Pancreas (tissue), 10 donors: ENCODE data around the gene RAE1. TPM values are rescaled to one million over a fixed set of nuclear protein-coding genes. Genes with fewer than 3 reads are reported as not detected.
A peak's percentile ranks its signal among the peaks of the same experiment; 100 is the strongest.

Experiments
- ATAC-seq, 4 donors: fragments of 200-7000 bp; cut with Tn5 transposase; one replicate each; pipeline versions ENCODE4 v1.8.0 to v1.9.1; 2020; ENCODE audit warnings: mild to moderate bottlenecking in 4 of 4, moderate library complexity in 4 of 4
- DNase-seq, 6 donors: peaks; one replicate each; pipeline ENCODE4 v3.0.0-alpha.2; 2020
- FAIRE-seq: peaks from 2 replicates; lab custom pipeline; 2012; peaks lifted over from hg19 to GRCh38; lab: Jason Lieb, UNC
- H3K27ac ChIP-seq, 4 donors: fragments of 200-600 bp; sonication (generic); 1 replicate in 3 of 4; 2 replicates in 1 of 4; pipeline versions ENCODE4 v1.5.0 to v1.8.0; 2020
- H3K27me3 ChIP-seq, 4 donors: fragments of 200-600 bp; one replicate each; pipeline ENCODE4 v1.8.0; 2021
- H3K36me3 ChIP-seq, 3 donors: fragments of 200-600 bp; sonication (generic) in 1 of 3; one replicate each; pipeline versions ENCODE4 v1.5.0 to v1.8.0; 2020 to 2021
- H3K4me1 ChIP-seq, 3 donors: fragments of 200-600 bp; one replicate each; pipeline ENCODE4 v1.8.0; 2021
- H3K4me3 ChIP-seq, 4 donors: fragments of 200-600 bp; sonication (generic) in 2 of 4; one replicate each; pipeline versions ENCODE4 v1.5.0 to v1.8.0; 2020 to 2021
- H3K9me3 ChIP-seq, 4 donors: fragments of 200-600 bp; one replicate each; pipeline ENCODE4 v1.8.0; 2021
- CTCF ChIP-seq, 4 donors: fragments of 200-600 bp; sonication (generic) in 3 of 4; IDR thresholded peaks; one replicate each; pipeline versions ENCODE4 v1.5.0 to v1.8.0; 2021; ENCODE audit warnings: antibody characterized with exemption in 4 of 4
- WGBS, 2 donors: extraction: QIAGEN DNeasy Blood & Tissue Kit; methylation state at CpG; one replicate each; pipeline ENCODE4 v1.1.7; 2013; 5-methylcytosine and 5-hydroxymethylcytosine counted together
- intact Hi-C, 3 donors: fragments of 100-400 bp; cut with DNase I; formaldehyde crosslinking; loops; one replicate each; pipeline versions ENCODE4 v1.11.1 to v1.14.2; 2022
- polyA plus RNA-seq, 2 donors: library from polyadenylated mRNA; stranded (reverse); fragments of 200-250 nt; gene quantifications; one replicate each; pipeline ENCODE4 v1.2.3, GENCODE V29; 2013
- total RNA-seq, 6 donors: library from RNA; stranded (reverse); fragmentation: NEBNext Ultra II Directional in 4 of 6; extraction: Animal tissue kit (Norgen Biotek cat#: 25700) in 4 of 6; gene quantifications; one replicate each; pipeline versions ENCODE4 v1.2.1 to v1.2.4, GENCODE V29; 2021 to 2023
- donor health status: healthy with polysubstance abuse.
- donor health status: DM: no; HTN: no; CAD: no; lungs with moderate emphysema.
- donor health status: DM: no; HTN: no; CAD: no.
- donor health status: control.
- donor health status: control.
- donor health status: Bipolar disorder and iron deficiency.
- donor health status: DM: yes; HTN: yes; CAD: no.
- donor health status: DM: no; HTN: no; CAD: no.
- donor health status: DM: no; HTN: no; CAD: no.
- donor health status: DM: yes; HTN: yes; CAD: no.

RAE1 gene
- total and polyA plus RNA-seq, 8 donors: 4.3 to 13.5 (median 6.6) TPM

- no peaks in the 10 kb centered on the region for H3K27me3 ChIP-seq
- no peak overlapping the region for H3K4me3 ChIP-seq
- FAIRE-seq (no peak), ATAC-seq (no peak), DNase-seq (peak in 2 of 6 donors; percentile 8 to 58)
- TF ChIP-seq CTCF (IDR thresholded peaks at IDR 0.05): no peak
- WGBS, 2 donors: 66 to 75% methylated on average over 26 of the region's 26 CpGs
- H3K9me3 ChIP-seq: no peaks in the 10 kb centered on the region
- intact Hi-C loops: no loop called here
- H3K27ac ChIP-seq: no peak overlapping the region
- H3K4me1 ChIP-seq: no peaks in the 10 kb centered on the region
- no peaks in the 10 kb centered on the region for H3K36me3 ChIP-seq
Observed at GRCh38 chr20:57421253-57422220, 70.5 kb downstream of the RAE1 start.

- Histone ChIP-seq H3K4me3 (no peak overlapping the region), H3K27me3 (no peaks in the 10 kb centered on the region), H3K27ac (no peak overlapping the region), H3K4me1 (no peaks in the 10 kb centered on the region), H3K9me3 (no peaks in the 10 kb centered on the region), H3K36me3 (no peaks in the 10 kb centered on the region)
- intact Hi-C loops: no loop called here
- no peak for TF ChIP-seq CTCF (IDR thresholded peaks at IDR 0.05)
- DNase-seq (no peak), FAIRE-seq (no peak), ATAC-seq (no peak)
- WGBS, 2 donors: 51 to 52% methylated on average over 7 of the region's 7 CpGs
Observed at GRCh38 chr20:57422254-57422653, 71.2 kb downstream of the RAE1 start.

- Histone ChIP-seq H3K27ac (no peak overlapping the region), H3K4me1 (peaks cover 0 to 3% (median 0%) of the 10 kb centered on the region in 3 donors), H3K9me3 (no peaks in the 10 kb centered on the region), H3K27me3 (no peaks in the 10 kb centered on the region), H3K4me3 (no peak overlapping the region), H3K36me3 (no peaks in the 10 kb centered on the region)
- DNase-seq: peak in 1 of 6 donors; percentile 58
- no peak for FAIRE-seq
- peak in 1 of 4 donors; percentile 36 for ATAC-seq
- 69 to 85% methylated on average over 15 to 17 of the region's 17 CpGs for WGBS, 2 donors
- no peak for TF ChIP-seq CTCF (IDR thresholded peaks at IDR 0.05)
- intact Hi-C loops: no loop called here
Observed at GRCh38 chr20:57425150-57426013, 74.3 kb downstream of the RAE1 start.

- no peak overlapping the region for H3K4me3 ChIP-seq
- DNase-seq (peak in 2 of 6 donors; percentile 32 to 37), ATAC-seq (peak in 1 of 4 donors; percentile 51), FAIRE-seq (no peak)
- no peaks in the 10 kb centered on the region for H3K9me3 ChIP-seq
- no peaks in the 10 kb centered on the region for H3K27me3 ChIP-seq
- no peaks in the 10 kb centered on the region for H3K36me3 ChIP-seq
- TF ChIP-seq CTCF (IDR thresholded peaks at IDR 0.05): no peak
- 42% methylated on average over 13 of the region's 13 CpGs for WGBS, 2 donors
- H3K27ac ChIP-seq: no peak overlapping the region
- intact Hi-C loops: no loop called here
- H3K4me1 ChIP-seq: peaks cover 0 to 3% (median 0%) of the 10 kb centered on the region in 3 donors
Observed at GRCh38 chr20:57426271-57426689, 75.2 kb downstream of the RAE1 start.
